Left cardiac atrium (tissue), 4 donors: Measurements from ENCODE around the gene TMEM82. TPM values are rescaled to one million over a fixed set of nuclear protein-coding genes. Genes with fewer than 3 reads are reported as not detected.
A peak's percentile ranks its signal among the peaks of the same experiment; 100 is the strongest.

Experiments used
- ATAC-seq, 2 donors: fragments of 200-7000 bp; cut with Tn5 transposase; one replicate each; pipeline ENCODE4 v1.9.1; 2020; ENCODE audit warnings: mild to moderate bottlenecking in 2 of 2, moderate library complexity in 2 of 2
- DNase-seq: peaks from one replicate; pipeline ENCODE4 v3.0.0-alpha.2; 2020
- intact Hi-C, 2 donors: fragments of 100-400 bp; cut with DNase I; formaldehyde crosslinking; loops; one replicate each; pipeline versions ENCODE4 v1.14.1 to v1.15.1; 2022 to 2023
- total RNA-seq, 2 donors: library from RNA; stranded (reverse); fragmentation: NEBNext Ultra II Directional; extraction: Animal tissue kit (Norgen Biotek cat#: 25700); gene quantifications; one replicate each; pipeline ENCODE4 v1.2.1, GENCODE V29; 2021
- donor health status: DM: no; HTN: yes; CAD: no.
- donor health status: DM: no; HTN: yes; CAD: no; lungs with severe emphysema.
- donor health status: DM: yes; HTN: yes; CAD: no.
- donor health status: Dilated cardiomyopathy.

Gene TMEM82
- total RNA-seq, 2 donors from 2014 or later, result not detected

- intact Hi-C loops, result no loop called here
- ATAC-seq, result peak; percentile 10 to 11
- DNase-seq, result no peak
These were observed 24.1 kb upstream of the TMEM82 start for GRCh38 chr1:15718199-15718601.

DNA sequence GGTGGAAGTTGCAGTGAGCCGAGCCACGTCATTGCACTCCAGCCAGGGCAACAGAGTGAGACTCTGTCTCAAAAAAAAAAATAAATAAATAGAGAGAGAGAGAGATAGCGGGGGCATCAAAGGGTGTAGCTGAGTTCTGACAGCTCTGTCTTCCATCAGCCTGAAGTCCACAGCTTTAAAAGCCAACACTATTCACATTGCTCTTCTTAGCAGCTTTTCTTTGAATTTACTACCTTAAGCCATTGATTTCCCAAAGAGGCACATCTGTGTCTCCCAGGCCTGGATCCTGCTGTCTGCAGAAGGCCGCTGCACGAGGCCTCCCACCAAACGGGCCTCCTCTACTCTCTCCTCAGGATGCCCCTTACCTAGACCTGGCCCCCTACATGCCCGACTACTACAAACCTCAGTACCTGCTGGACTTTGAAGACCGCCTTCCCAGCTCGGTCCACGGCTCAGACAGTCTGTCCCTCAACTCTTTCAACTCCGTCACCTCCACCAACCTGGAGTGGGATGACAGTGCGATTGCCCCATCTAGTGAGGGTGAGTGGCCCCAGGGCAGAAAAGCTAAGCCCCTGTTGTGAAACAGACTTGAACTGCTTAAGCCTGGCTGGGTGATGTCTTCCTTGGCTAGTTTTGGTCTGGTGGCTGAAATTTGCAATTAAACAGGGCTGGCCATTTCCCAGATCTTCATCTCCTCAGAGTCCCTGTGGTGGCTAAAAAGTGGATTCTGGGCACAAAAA, 22.7 kb upstream of the TMEM82 start:
- intact Hi-C loops, result no loop called here
- ATAC-seq (no peak), DNase-seq (no peak)

DNA sequence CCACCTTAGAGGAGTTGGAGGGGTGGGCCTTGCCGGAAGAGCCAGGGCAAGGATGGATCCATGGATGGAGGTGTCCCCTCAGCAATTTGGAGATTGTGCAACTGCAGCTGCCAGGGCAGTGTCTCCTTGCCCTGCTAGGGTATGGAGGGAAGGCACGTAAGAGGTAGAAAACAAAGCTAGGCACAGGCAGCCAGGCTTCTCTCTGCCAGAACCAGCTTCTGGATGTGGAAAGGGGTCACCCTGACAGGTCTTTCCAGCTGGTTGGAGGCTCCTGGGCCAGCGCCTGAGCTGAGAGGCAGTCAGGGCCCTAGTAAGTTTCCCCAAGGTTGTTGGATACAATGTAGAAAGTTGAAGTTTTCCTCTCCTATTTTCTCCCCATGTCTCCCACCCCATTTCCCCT, 21.4 kb upstream of the TMEM82 start:
- ATAC-seq (no peak), DNase-seq (no peak)
- intact Hi-C loops, result no loop called here

DNA sequence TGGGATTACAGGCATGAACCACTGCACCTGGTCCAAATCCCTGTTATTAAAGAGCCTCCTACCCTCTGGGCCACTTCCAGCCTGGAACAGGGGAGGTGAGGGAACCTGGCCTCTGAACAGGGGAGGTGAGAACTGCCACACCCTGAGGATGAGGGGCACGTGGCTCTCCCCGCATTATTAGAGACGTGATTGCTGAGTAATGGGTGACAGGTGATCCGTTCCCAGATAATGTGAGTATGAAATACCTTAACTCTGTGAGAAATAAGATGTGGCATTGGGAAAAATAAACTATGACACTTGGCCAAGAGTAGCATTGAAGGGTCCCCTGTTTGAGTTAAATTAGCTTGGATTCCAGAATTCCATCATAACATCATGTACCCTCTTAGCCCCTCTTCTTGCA, 19.9 kb upstream of the TMEM82 start:
- no peak for DNase-seq
- ATAC-seq, result no peak
- intact Hi-C loops, result no loop called here

DNA sequence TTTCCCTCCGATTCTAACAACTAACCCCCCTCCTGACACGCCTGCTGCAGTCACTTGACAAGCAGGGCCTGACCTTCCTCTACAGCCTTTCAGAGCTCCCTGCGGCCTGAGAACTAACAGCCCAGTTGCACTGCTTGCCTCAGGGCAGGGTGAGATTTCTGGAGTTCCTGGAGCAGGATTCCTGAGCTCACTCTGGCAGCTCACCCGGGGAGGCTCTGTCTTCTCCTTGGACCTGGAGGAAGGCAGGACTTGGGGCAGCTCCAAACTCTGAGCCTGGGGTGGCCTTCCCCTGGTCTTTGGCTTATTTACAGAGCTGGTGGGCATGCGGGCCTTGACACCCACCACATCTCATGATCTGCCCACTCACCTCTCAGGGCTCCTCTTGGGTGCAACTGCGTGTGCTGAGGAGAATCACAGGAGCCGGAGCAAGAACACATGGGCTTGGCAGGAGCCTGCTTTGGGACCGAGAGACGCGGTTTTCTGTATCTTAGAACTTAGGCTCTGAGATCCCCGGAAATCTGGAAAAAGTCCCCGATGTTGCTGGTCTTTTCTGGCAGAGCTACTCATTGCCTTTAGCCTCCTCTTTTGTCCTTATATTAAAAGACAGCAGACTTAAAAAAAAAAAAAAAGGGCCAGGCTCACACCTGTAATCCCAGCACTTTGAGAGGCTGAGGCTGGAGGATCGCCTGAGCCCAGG, 19.3 kb upstream of the TMEM82 start:
- DNase-seq, result no peak
- no peak for ATAC-seq
- intact Hi-C loops, result no loop called here

- ATAC-seq (no peak), DNase-seq (no peak)
- intact Hi-C loops, result no loop called here
These were observed 18.6 kb upstream of the TMEM82 start for GRCh38 chr1:15723631-15724246.

DNA sequence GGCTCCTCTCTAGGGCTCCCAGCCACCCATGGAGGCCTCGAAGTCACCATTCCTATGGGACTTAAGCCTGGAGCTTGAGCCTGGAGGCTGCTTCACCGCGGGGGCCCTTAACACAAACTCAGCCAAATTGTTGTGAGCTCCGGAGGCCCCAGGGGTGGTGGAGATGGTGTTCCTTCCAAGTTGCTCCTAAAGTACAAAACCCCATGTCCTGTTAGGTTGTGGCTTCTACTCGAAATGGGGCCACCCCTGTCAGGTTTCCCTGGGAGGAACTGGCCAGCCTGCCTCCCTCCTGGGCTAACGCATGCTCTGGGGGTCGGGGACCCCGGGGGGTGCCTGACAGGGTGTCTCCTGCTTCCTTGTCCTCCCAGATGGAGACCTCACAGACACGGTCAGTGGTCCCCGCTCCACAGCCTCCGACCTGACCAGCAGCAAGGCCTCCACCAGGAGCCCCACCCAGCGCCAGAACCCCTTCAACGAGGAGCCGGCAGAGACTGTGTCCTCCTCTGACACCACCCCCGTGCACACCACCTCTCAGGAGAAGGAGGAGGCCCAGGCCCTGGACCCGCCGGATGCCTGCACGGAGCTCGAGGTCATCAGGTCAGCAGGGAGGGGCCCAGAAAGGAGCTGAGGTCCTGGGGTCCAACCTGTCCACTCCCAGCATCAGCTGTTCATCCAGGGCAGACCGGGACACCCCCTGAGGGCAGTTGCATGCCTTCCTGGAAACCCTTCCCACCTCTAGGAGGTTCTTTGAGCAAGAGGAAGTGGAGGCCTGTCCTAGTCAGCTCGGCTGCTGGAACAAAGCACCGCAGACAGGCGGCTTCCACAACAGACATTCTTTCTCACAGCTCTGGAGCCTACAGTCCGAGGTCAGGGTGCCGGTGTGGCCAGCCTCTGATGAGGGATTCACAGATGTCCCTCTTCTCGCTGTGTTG, 17.1 kb upstream of the TMEM82 start:
- ATAC-seq (no peak), DNase-seq (no peak)
- intact Hi-C loops, result no loop called here

GRCh38 chr1:15726508-15726907, 15.8 kb upstream of the TMEM82 start:
- ATAC-seq (no peak), DNase-seq (no peak)
- intact Hi-C loops, result no loop called here

DNA sequence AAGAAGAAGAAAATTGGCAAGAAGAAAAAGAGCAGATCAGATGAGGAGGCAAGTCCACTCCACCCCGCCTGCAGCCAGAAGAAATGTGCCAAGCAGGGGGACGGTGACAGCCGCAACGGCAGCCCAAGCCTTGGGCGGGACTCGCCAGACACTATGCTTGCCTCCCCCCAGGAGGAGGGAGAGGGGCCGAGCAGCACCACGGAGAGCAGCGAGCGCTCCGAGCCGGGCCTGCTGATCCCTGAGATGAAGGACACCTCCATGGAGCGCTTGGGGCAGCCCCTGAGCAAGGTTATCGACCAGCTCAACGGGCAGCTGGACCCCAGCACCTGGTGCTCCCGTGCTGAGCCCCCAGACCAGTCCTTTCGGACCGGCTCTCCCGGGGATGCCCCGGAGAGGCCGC, 15.3 kb upstream of the TMEM82 start:
- intact Hi-C loops, result no loop called here
- ATAC-seq, result peak; percentile 9 to 43
- no peak for DNase-seq

GRCh38 chr1:15727424-15727823, 14.9 kb upstream of the TMEM82 start:
- ATAC-seq (peak in 1 of 2 donors; percentile 14), DNase-seq (no peak)
- intact Hi-C loops, result no loop called here

DNA sequence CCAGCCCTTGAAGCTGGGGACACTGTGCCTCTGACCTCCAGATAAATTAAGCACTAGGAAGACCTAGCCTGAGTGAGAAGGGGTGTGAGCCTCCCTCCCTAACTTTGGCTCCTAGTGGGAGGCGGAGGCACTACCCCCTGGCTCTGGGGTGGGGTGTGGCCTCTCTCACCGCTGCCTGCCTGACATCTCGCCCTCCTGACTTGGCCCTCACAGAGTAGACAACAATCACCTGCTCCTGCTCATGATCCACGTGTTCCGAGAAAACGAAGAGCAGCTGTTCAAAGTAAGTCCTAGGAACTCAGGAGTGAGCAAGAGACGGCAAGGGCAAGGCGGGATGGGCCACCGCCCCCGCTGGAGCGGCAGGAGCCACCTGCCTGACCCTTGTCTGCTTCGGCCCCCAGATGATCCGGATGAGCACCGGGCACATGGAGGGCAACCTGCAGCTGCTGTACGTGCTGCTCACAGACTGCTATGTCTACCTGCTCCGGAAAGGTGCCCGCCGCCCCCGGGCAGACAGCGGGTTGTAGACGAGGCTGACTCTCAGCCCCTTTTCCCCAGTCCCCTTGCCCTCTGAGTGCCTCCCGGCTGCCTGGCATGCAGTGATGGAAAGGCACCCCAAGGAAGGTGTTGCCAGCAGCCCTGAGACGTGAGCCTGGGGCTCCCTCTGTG, 14.3 kb upstream of the TMEM82 start:
- ATAC-seq (peak; percentile 5 to 17), DNase-seq (no peak)
- intact Hi-C loops, result no loop called here

- no peak for DNase-seq
- no peak for ATAC-seq
- intact Hi-C loops, result no loop called here
These were observed 13.2 kb upstream of the TMEM82 start for GRCh38 chr1:15728937-15729657.

GRCh38 chr1:15730423-15730822, 11.9 kb upstream of the TMEM82 start:
- intact Hi-C loops, result no loop called here
- ATAC-seq, result no peak
- no peak for DNase-seq

DNA sequence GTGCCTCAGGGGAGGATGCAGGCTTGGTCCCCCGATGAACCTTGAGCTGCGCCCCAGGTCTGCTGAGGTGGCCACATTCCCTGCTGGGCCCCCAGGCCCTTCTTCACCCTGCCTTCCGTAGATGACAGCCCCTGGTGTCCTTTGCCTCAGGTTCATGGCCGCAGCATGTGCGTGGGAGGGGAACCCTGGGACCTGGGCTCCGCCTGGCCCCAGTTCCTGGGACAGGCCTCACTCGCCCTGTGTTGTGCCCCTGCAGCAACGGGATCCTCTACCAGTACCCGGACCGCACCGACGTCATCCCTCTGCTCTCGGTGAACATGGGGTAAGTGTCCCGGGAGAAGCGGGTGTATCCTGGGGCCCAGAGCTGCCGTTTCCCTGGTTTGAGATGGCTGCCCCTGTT, 11.4 kb upstream of the TMEM82 start:
- DNase-seq (no peak), ATAC-seq (no peak)
- intact Hi-C loops, result no loop called here

- no peak for DNase-seq
- ATAC-seq, result no peak
- intact Hi-C loops, result no loop called here
These were observed 10.3 kb upstream of the TMEM82 start for GRCh38 chr1:15731735-15732685.

DNA sequence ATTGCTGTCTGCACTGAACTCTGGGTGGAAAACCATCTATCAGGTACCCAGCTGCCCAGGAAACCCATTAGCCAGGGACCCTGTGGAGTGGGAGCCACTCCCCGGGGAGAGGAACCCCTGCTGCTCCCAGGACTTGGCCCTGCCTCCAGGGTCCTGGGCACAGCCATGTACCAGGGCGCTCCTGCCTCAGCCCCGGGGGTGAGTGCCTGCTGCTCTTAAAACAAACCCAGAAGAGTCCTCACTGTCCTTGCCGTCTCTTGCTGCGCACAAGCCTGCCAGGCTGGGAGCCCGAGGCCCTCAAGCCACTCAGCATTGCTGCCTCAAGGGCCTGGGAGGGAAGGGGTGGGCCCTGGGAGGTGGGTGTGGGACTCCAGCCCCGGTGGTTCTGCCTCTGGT, 9.6 kb upstream of the TMEM82 start:
- ATAC-seq, result no peak
- intact Hi-C loops, result no loop called here
- no peak for DNase-seq

- intact Hi-C loops, result no loop called here
- no peak for DNase-seq
- ATAC-seq, result no peak
These were observed 9.0 kb upstream of the TMEM82 start for GRCh38 chr1:15733218-15733725.
